GM18505 (cell line): ENCODE results near the gene RRP1.

ENCODE experiments used
- ATAC-seq: cut with Tn5 transposase; IDR thresholded peaks from one replicate; pipeline ENCODE4 v1.9.1; 2021; ENCODE audit not compliant: unreplicated experiment
- POLR2A ChIP-seq: IDR thresholded peaks from 4 replicates; pipeline ENCODE4 v1.6.1; 2011; ENCODE audit warnings: borderline replicate concordance; ENCODE audit not compliant: insufficient read depth, insufficient read length; ENCODE audit errors: extremely low read depth

The RRP1 gene

DNA sequence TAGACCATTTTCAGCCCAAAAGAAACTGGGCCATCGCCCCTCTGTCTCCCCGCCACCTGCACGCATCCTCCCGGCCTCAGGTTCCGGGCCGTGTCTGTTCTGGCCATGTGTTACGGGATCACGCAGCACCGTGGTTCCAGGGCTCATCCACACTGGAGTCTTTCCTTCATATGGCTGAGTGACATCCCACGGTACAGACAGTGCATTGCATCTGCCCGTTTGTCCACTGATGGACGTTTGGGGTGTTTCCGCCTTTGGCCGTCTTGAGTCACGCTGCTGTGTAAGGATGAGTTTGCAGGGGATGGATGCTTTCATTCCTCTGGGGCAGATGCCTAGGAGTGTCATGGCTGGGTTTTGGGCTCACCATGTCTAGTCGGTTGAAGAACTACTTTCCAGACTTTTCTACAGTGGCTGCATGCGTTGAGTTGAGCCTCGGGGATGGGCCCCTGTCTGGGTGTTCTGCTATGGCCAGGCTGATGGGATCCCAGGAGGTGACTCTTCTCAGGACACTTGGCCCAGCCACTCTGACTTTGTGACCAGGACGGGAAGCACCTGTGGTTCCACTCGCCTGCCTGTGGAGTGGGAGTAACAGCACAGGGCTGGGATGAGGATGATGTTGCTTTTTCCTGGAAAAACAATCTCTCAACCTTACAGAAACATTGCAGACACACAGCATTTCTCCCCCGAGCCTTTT is 16.8 kb downstream of the RRP1 start:
- peak; percentile 8 for ATAC-seq
- TF ChIP-seq POLR2A = no peak

DNA sequence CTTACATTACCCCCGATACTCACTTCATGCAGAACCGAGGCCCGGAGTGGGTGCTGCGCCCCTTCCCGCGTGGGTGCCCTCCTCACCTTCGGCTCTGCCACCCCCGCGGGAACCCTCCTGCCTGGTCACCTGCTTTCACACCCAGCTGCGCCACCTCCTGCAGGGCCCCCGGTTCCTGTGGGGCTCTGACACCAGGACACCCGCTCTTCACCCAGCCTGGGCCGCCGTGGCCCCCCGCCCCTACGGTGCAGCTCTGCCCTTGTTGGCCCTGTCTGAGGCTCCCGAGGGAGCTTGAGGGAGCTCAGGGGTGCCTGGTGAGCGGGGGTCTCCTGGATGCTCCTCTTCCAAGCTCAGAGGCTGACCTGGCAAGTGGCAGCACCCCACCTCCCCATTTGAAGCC is 19.0 kb downstream of the RRP1 start:
- no peak for ATAC-seq

GRCh38 chr21:43808832-43809251 is 19.5 kb downstream of the RRP1 start:
- no peak for TF ChIP-seq POLR2A
- ATAC-seq = no peak

More for the DNA sequence above, 19.0 kb downstream of the RRP1 start:
- TF ChIP-seq POLR2A = no peak

DNA sequence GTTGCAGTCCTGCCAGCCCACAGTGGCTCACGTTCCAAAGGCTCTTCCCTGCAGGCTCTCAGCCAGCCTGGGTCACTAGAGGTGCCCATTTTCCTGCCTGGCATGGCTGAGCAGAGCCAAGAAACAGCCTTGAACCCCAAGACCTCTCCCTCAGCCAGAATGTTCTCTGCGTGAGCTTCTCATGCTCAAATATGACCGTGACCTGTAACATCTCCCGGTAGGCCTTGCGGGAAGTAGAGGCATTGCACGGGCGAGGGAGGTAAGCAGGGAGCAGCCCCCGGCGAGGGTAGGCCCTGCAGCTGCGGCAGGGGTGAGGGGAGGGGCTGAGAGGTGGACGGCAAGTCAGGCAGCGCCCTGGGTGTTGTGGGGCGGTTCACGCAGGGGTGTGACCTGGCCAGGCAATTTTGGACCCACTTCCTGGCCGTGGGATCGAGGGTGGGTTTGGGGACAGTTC is 20.0 kb downstream of the RRP1 start:
- no peak for TF ChIP-seq POLR2A
- ATAC-seq = no peak

DNA sequence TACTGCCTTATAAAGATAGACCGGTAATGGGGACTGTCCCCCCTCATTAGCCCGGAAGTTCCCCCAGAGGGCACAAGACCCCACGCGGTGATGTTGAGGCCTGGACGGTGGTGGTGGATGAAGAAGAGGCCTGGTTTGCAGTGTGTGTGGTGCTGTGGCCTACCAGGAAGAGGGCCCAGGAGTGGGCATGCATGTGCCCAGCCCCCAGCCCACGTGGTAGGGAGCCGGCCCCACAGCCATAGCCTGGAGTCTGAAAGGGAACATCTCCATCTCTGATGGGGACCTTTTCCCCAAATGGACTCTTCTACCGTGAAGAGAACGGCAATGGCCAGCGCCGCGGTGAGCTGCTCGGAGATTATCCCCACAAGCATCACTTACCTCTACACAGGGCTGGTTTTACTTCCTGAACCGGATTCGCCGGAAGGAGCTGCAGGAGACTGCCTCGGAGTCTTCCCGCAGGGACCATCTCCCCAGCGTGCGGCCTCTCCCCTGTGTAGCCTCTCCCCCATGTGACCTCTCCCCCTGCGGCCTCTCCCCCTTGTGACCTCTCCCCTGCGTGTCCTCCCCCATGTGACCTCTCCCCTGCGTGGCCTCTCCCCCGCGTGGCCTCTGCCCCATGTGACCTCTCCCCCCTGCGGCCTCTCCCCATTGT is 20.6 kb downstream of the RRP1 start:
- ATAC-seq = no peak
- no peak for TF ChIP-seq POLR2A

- TF ChIP-seq POLR2A = no peak
- peak; percentile 43 for ATAC-seq
These were observed 21.3 kb downstream of the RRP1 start for GRCh38 chr21:43810505-43811261.

- ATAC-seq = no peak
These were observed 22.1 kb downstream of the RRP1 start for GRCh38 chr21:43811262-43812105.

DNA sequence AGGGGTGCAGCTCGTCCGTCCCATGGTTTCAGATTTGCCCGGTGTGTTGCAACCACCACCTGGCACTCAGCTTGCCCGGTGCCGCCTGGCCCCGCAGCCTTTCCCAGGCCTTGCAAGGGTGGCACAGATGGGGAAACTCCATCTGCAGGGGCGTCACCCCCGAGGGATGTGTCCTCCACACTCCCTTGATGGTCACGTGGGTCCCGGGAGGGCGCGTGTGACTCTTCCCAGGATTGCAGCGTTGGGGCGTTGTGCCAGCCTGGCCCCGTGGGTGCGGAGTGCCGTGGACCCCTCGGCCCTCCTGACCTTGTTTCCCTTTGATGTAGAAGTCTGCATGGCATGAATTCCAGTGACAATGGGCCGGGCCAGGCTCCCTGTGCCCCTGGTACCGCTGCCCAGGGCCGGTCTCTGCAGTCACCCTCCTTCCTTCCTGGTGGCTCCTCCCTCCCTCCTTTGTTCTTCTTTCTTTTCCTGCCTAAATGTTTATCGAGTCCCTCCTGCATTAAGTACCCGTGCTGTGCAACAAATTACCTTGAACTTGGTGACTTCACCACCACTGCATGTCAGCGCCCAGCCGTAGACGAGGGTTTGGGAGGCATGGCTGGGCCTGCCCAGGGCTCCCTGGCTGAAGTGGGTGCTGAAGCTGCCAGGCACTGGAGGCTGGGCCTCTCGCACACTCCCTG is 22.9 kb downstream of the RRP1 start:
- no peak for TF ChIP-seq POLR2A

More at GRCh38 chr21:43811262-43812105, 22.1 kb downstream of the RRP1 start:
- no peak for TF ChIP-seq POLR2A

GRCh38 chr21:43812957-43813655 is 23.7 kb downstream of the RRP1 start:
- TF ChIP-seq POLR2A = no peak
- no peak for ATAC-seq

More for the DNA sequence above, 22.9 kb downstream of the RRP1 start:
- ATAC-seq = no peak

GRCh38 chr21:43813656-43813980 is 24.2 kb downstream of the RRP1 start:
- ATAC-seq = no peak
- TF ChIP-seq POLR2A = no peak

- ATAC-seq = no peak
- no peak for TF ChIP-seq POLR2A
These were observed 25.1 kb downstream of the RRP1 start for GRCh38 chr21:43814215-43815106.

DNA sequence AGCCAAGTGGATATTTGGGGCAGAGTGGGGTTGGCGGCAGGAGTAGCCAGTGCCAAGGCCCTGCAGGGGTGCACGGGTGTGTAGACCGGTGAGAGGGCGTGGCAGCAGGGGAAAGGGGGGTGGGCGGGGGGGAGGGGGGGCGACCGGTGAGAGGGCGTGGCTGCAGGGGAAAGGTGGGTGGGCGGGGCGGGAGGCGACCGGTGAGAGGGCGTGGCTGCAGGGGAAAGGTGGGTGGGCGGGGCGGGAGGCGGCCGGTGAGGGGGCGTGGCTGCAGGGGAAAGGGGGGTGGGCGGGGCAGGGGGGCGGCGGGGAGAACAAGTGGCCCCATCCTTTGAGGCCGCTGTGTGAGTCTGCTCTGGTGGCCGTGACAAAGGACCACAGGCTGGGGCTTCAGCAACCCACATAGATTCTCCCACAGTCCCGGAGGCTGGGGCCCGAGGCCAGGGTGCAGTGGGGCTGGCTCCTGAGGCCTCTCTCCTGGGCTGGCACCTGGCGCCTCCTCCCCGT is 25.8 kb downstream of the RRP1 start:
- TF ChIP-seq POLR2A = no peak
- ATAC-seq = no peak
